Stomach (tissue), 4 donors: Measurements from ENCODE around the gene TRPM3.

Experiments used
- EP300 ChIP-seq: sonication (generic); formaldehyde crosslinking; IDR thresholded peaks from one replicate; pipeline ENCODE4 v1.6.1; 2017; ENCODE audit warnings: antibody characterized with exemption
- POLR2A ChIP-seq, 4 donors: fragments of 450-650 bp; IDR thresholded peaks; one replicate each; pipeline ENCODE4 v1.6.1; 2016; ENCODE audit warnings: antibody characterized with exemption in 4 of 4, control low read depth in 2 of 4, mild to moderate bottlenecking in 1 of 4, moderate library complexity in 1 of 4
- TF ChIP-seq, protein P1 (sequence below), 7 experiments: fragments of 450-650 bp in 4 of 7; fragments of 200-600 bp in 3 of 7; sonication (generic) in 3 of 7; IDR thresholded peaks; one replicate each; pipeline ENCODE4 v1.5.1; 2016 to 2019; ENCODE audit warnings: antibody characterized with exemption in 7 of 7, control low read depth in 2 of 7, mild to moderate bottlenecking in 1 of 7

DNA sequence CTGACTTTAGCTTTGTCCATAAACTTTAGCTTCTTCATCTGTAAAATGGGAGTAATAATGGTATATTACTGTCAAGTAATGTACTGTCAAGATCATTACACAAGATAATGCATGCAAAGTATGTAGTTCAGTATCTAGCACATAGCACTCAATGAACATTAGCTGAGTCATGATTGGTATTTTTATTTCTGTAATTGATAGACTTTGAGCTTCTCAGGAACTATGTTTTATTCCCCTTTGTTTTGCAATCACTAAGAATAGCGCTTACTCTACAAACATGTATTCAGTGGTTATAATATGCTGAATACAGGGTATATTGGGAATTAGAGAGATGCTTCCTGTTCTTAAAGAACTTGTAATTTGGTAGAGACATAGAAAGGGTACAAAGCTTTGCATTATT is 564.6 kb downstream of the TRPM3 start:
- TF ChIP-seq, protein P1, sequence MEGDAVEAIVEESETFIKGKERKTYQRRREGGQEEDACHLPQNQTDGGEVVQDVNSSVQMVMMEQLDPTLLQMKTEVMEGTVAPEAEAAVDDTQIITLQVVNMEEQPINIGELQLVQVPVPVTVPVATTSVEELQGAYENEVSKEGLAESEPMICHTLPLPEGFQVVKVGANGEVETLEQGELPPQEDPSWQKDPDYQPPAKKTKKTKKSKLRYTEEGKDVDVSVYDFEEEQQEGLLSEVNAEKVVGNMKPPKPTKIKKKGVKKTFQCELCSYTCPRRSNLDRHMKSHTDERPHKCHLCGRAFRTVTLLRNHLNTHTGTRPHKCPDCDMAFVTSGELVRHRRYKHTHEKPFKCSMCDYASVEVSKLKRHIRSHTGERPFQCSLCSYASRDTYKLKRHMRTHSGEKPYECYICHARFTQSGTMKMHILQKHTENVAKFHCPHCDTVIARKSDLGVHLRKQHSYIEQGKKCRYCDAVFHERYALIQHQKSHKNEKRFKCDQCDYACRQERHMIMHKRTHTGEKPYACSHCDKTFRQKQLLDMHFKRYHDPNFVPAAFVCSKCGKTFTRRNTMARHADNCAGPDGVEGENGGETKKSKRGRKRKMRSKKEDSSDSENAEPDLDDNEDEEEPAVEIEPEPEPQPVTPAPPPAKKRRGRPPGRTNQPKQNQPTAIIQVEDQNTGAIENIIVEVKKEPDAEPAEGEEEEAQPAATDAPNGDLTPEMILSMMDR (IDR thresholded peaks at IDR 0.05), result no peak
- no peak for TF ChIP-seq EP300
- TF ChIP-seq POLR2A (IDR thresholded peaks at IDR 0.05), result no peak
